GM21423 (cell line): ENCODE data around the gene SLC38A2.
"Not testable (repeated sequence)": the region's sequence is repeated elsewhere in the genome, so short reads cannot be mapped to it uniquely, and the experiment has no call there.

Experiments used
- ATAC-seq: cut with Tn5 transposase; IDR thresholded peaks from one replicate; pipeline ENCODE4 v1.9.1; 2021; ENCODE audit warnings: mild to moderate bottlenecking, moderate library complexity; ENCODE audit not compliant: unreplicated experiment

Gene SLC38A2

GRCh38 chr12:46332260-46332659, 40.3 kb downstream of the SLC38A2 start:
- ATAC-seq = no peak

- not testable (repeated sequence) for ATAC-seq
Observed at GRCh38 chr12:46325075-46325474, 47.5 kb downstream of the SLC38A2 start.

GRCh38 chr12:46320731-46321130, 51.8 kb downstream of the SLC38A2 start:
- no peak for ATAC-seq

GRCh38 chr12:46318037-46318436, 54.5 kb downstream of the SLC38A2 start:
- no peak for ATAC-seq
